GM12875 (cell line): ENCODE measurements around the gene DENND1A.

Experiments
- H3K4me3 ChIP-seq: one replicate; pipeline ENCODE4 v1.5.1; 2011; ENCODE audit warnings: low read depth, low read length, control low read depth
- CTCF ChIP-seq: IDR thresholded peaks from 2 replicates; pipeline ENCODE4 v1.5.1; 2011; ENCODE audit warnings: low read depth, mild to moderate bottlenecking, control low read depth, inconsistent platforms, low read length, moderate library complexity, borderline replicate concordance; ENCODE audit not compliant: insufficient read depth

The DENND1A gene

GRCh38 chr9:123361731-123362510 is 568.0 kb downstream of the DENND1A start:
- no peak overlapping the region for H3K4me3 ChIP-seq
- no peak for TF ChIP-seq CTCF

- H3K4me3 ChIP-seq = no peak overlapping the region
- no peak for TF ChIP-seq CTCF
These were observed 568.7 kb downstream of the DENND1A start for GRCh38 chr9:123361086-123361730.

GRCh38 chr9:123360161-123361085 is 569.5 kb downstream of the DENND1A start:
- TF ChIP-seq CTCF = no peak
- no peak overlapping the region for H3K4me3 ChIP-seq

GRCh38 chr9:123359546-123359945 is 570.4 kb downstream of the DENND1A start:
- H3K4me3 ChIP-seq = no peak overlapping the region
- TF ChIP-seq CTCF = no peak

- no peak overlapping the region for H3K4me3 ChIP-seq
- no peak for TF ChIP-seq CTCF
These were observed 570.8 kb downstream of the DENND1A start for GRCh38 chr9:123359106-123359505.

GRCh38 chr9:123358181-123358905 is 571.6 kb downstream of the DENND1A start:
- no peak for TF ChIP-seq CTCF
- no peak overlapping the region for H3K4me3 ChIP-seq
